Suprapubic skin (tissue), 3 donors: ENCODE data around the gene CD274.

Experiments used
- EP300 ChIP-seq: sonication (generic); formaldehyde crosslinking; IDR thresholded peaks from one replicate; pipeline ENCODE4 v1.6.1; 2017; ENCODE audit warnings: antibody characterized with exemption
- POLR2A ChIP-seq, 2 donors: fragments of 450-650 bp; IDR thresholded peaks; one replicate each; pipeline ENCODE4 v1.6.1; 2017; ENCODE audit warnings: antibody characterized with exemption in 2 of 2, mild to moderate bottlenecking in 2 of 2, moderate library complexity in 2 of 2
- TF ChIP-seq, protein P1 (sequence below), 2 donors: fragments of 200-600 bp in 1 of 2; fragments of 450-650 bp in 1 of 2; sonication (generic) in 1 of 2; IDR thresholded peaks; one replicate each; pipeline ENCODE4 v1.5.1; 2016 to 2019; ENCODE audit warnings: antibody characterized with exemption in 2 of 2, mild to moderate bottlenecking in 1 of 2, moderate library complexity in 1 of 2

DNA sequence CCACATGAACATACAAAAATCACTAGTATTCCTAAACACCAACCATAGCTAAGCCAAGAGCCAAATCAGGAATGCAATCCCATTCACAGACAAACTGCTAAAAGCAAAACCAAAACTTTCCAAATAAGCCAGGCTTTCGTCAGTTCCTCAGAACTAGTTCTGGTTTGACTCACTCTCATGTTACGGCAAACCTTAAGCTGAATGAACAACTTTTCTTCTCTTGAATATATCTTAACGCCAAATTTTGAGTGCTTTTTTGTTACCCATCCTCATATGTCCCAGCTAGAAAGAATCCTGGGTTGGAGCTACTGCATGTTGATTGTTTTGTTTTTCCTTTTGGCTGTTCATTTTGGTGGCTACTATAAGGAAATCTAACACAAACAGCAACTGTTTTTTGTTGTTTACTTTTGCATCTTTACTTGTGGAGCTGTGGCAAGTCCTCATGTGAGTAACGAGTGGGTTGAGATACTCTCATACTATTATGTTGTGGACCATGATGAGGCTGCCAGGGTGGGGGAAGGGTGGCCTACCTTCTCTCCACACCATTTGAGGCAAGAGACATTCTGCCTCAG, 60.1 kb downstream of the CD274 start, which contains the start of gene PDCD1LG2:
- TF ChIP-seq, protein P1, sequence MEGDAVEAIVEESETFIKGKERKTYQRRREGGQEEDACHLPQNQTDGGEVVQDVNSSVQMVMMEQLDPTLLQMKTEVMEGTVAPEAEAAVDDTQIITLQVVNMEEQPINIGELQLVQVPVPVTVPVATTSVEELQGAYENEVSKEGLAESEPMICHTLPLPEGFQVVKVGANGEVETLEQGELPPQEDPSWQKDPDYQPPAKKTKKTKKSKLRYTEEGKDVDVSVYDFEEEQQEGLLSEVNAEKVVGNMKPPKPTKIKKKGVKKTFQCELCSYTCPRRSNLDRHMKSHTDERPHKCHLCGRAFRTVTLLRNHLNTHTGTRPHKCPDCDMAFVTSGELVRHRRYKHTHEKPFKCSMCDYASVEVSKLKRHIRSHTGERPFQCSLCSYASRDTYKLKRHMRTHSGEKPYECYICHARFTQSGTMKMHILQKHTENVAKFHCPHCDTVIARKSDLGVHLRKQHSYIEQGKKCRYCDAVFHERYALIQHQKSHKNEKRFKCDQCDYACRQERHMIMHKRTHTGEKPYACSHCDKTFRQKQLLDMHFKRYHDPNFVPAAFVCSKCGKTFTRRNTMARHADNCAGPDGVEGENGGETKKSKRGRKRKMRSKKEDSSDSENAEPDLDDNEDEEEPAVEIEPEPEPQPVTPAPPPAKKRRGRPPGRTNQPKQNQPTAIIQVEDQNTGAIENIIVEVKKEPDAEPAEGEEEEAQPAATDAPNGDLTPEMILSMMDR (IDR thresholded peaks at IDR 0.05) = no peak
- TF ChIP-seq EP300 (no peak), POLR2A (IDR thresholded peaks at IDR 0.05) (no peak)
